ENCODE results near the gene DCP2. TPM values are rescaled to one million over a fixed set of nuclear protein-coding genes. Genes with fewer than 3 reads are reported as not detected.

The DCP2 gene
- 84.7 and 91.3 TPM in 2 replicates for total RNA-seq (2014; rRNA removed; shearing (Covaris generic))

DNA sequence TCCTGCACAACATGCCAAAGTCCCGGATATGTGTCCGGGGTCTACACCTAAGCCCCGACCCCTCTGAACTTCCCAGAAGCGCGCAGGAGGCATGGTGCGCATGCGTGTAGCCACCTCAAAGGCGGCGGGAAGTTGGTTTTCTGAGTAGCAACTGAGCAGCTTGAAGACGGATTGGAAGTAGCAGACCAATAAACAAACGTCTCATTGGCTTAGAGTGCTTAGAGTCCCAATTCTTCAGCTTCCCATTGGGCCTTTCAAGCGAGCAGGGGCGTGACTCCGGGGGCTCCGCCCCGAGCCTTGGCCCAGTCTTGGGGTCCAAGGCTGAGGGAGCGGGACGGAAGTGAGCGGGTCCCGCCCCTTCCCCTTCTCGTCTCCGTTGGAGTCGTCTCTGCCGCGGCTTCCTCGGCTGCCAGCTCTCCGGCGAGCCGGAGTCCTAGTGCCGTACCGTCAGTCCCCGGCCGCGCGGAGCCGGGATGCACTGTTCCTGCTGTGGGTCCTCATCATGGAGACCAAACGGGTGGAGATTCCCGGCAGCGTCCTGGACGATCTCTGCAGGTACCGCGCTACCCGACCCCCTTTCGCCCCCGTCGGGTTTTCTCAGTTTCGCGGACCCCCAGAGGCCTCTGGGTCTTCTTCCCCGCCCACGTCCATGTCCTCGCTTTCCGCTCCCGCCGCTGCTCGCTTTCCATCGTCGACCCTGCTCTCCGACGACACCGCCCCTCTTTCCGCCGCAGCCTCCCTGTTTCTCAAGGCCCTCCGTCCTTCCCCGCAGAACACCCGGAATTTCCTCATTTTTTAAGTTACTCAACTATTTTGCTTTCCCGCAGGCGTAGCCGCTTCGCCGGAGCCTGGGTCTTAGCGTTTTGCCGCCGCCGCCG is at the start of gene DCP2:
DCP2 (plus strand) TSS at position 367 of the 878 bp plus-strand sequence; CDS start at position 503, 136 bp downstream.
- Histone ChIP-seq H3K27ac (peak within 1 kb of the TSS; percentile 66), H3K4me1 (peaks cover 6% of the 10 kb centered on the region; the same call in 1 of the 2 replicates), H3K4me3 (peak within 1 kb of the TSS; percentile 74), H3K27me3 (no peaks in the 10 kb centered on the region), H3K36me3 (peaks cover 5% of the 10 kb centered on the region), H3K9me3 (replicated peaks) (no peaks in the 10 kb centered on the region)
- DNase-seq: peak; percentile 97 to 99

DNA sequence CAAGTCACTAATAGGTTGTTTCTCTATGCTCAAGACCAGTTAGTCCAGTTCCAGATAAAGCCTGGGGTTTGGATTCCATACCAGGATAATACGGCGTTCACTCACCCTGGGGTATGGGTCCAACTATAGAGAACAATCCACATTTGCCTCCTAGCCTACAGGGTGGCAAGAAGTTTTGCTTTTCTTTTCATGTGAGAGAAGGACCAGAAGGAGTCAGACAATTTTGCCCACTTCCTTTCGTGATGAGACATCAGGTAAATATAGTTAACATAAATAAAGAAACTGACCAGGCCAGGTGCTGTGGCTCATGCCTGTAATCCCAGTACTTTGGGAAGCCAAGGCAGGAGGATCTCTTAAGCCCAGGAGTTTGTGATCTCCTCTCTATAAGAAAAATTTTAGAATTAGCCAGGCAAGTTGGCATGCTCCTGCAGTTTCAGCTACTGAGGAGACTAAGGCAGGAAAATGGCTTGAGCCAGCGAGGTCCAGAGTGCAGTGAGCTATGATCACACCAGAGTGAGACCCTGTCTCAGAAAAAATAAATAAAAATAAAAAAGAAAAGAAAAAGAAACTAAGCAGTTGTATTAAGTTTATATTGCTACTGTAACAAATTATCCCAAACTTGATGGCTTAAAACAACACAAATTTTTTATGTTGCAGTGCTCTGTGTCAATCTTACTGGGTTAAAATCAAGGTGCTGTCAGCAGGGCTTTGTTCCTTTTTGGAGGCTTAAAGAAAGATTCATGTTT is 47.1 kb upstream of the DCP2 start:
- Histone ChIP-seq H3K36me3 (no peaks in the 10 kb centered on the region), H3K4me3 (no peak overlapping the region), H3K9me3 (replicated peaks) (no peaks in the 10 kb centered on the region), H3K27me3 (no peaks in the 10 kb centered on the region), H3K4me1 (no peaks in the 10 kb centered on the region), H3K27ac (no peak overlapping the region)
- DNase-seq: no peak

DNA sequence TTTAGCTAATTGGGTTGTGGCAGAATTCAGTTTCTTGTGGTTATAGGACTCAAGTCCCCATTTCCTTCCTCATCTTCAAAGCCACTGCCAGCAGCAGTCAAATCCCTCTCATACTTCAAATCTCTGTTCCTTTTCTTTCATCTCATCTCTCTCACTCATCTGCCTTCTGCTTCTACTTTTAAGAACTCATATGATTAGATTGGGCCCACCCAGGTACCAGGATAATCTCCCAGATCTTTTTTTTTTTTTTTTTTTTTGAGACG is 46.6 kb upstream of the DCP2 start:
- Histone ChIP-seq H3K36me3 (no peaks in the 10 kb centered on the region), H3K4me1 (no peaks in the 10 kb centered on the region), H3K9me3 (replicated peaks) (no peaks in the 10 kb centered on the region), H3K4me3 (no peak overlapping the region), H3K27me3 (no peaks in the 10 kb centered on the region), H3K27ac (no peak overlapping the region)
- no peak for DNase-seq

DNA sequence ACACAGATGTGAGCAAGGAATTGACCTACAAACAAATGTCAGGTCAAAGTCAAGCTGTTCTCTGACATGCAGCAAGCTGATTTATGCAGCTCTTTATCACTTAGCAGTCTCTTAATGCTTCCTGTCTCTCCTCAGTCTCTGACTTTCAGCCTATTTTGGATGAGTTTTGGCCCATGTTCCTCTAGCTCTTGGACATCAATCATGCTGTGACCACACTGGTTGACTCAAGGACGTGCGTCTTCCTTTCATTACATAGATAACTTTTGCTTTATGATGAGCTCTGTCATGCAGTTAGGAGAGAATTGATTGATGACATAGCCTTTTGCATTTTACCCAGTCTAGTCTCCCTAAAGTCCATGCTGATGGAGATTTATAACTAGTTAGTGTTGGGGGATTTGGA is 45.1 kb upstream of the DCP2 start:
- Histone ChIP-seq H3K4me3 (no peak overlapping the region), H3K4me1 (no peaks in the 10 kb centered on the region), H3K36me3 (no peaks in the 10 kb centered on the region), H3K27ac (no peak overlapping the region), H3K9me3 (replicated peaks) (no peaks in the 10 kb centered on the region), H3K27me3 (no peaks in the 10 kb centered on the region)
- no peak for DNase-seq

DNA sequence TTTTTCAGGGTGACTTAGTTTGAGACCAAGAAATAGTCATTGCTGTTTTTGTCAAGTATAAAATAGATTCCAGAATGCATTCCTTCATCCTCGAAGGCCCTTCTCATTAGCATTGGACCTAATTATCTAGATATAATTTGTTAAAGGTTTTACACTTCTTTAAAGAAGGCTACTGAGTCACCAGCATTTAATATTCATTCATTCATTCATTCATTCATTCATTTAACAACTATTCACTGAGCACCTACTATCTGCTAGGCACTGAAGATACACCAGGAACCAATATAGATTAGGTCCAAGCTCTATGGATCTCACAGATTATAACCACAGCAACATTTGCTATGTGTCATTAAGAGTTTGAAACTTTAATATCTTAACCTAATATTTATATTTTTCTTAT is 43.5 kb upstream of the DCP2 start:
- Histone ChIP-seq H3K9me3 (replicated peaks) (no peaks in the 10 kb centered on the region), H3K27me3 (no peaks in the 10 kb centered on the region), H3K4me3 (no peak overlapping the region), H3K27ac (no peak overlapping the region), H3K4me1 (no peaks in the 10 kb centered on the region), H3K36me3 (no peaks in the 10 kb centered on the region)
- no peak for DNase-seq

DNA sequence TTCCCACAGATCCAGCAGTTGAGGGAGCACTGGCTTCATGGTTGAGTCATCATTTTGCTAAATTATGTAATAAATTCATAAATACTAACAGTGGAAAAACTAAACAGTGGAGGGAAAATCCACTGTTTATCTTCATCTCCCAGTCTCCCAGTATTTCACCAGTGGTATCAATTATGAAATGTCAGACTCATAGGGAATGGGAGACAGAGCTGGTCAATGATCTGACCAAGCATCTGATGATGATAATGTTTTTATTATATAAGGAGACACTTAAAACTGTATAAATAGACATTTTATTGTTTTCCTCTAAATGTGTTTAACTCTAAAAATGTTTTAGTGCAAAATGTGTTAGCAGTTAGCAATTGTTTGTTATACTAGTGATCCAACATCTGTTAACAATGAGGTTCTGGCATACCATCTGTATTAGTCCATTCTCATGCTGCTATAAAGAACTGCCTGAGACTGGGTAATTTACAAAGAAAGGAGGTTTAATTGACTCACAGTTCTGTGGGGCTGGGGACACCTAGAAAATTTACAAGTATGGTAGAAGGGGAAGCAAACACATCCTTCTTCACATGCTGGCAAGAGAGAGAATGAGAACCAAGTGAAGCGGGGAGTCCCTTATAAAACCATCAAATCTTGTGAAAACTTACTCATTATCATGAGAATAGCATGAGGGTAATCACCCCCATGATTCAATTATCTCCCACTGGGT is 42.8 kb upstream of the DCP2 start:
- no peaks in the 10 kb centered on the region for H3K4me1 ChIP-seq
- no peaks in the 10 kb centered on the region for H3K9me3 ChIP-seq (replicated peaks)
- H3K27me3 ChIP-seq: no peaks in the 10 kb centered on the region
- no peaks in the 10 kb centered on the region for H3K36me3 ChIP-seq
- H3K4me3 ChIP-seq: no peak overlapping the region
- no peak for DNase-seq
- H3K27ac ChIP-seq: no peak overlapping the region

DNA sequence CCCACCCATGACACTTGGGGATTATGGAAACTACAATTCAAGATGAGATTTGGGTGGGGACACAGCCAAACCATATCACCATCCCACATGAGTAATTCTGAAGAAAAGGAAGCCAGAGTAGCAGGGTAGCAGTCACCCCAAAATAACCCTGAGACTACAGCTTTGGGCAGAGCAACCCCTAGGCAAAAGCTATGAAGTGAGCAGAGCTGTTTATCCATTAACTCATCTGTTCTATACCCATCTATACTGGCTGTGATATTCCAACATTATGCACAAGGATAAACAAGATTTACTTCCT is 42.3 kb upstream of the DCP2 start:
- Histone ChIP-seq H3K4me3 (no peak overlapping the region), H3K9me3 (replicated peaks) (no peaks in the 10 kb centered on the region), H3K36me3 (no peaks in the 10 kb centered on the region), H3K4me1 (no peaks in the 10 kb centered on the region), H3K27me3 (no peaks in the 10 kb centered on the region), H3K27ac (no peak overlapping the region)
- DNase-seq: no peak

DNA sequence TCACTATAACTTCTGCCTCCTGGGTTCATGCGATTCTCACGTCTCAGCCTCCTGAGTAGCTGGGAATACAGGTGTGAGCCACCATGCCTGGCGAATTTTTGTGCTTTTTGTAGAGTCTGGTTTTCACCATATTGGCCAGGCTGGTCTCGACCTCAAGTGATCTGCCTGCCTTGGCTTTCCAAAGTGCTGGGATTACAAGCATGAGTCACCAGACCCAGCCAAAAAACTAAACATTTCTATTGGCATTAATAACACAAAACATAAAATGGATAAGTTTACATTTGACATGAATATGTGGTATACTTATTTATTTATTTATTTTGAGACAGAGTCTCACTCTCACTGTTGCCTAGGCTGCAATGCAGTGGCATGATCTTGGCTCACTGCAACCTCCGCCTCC is 40.9 kb upstream of the DCP2 start:
- no peak overlapping the region for H3K27ac ChIP-seq
- no peak overlapping the region for H3K4me3 ChIP-seq
- H3K27me3 ChIP-seq: no peaks in the 10 kb centered on the region
- no peak for DNase-seq
- H3K9me3 ChIP-seq (replicated peaks): no peaks in the 10 kb centered on the region
- H3K4me1 ChIP-seq: no peaks in the 10 kb centered on the region
- H3K36me3 ChIP-seq: no peaks in the 10 kb centered on the region

DNA sequence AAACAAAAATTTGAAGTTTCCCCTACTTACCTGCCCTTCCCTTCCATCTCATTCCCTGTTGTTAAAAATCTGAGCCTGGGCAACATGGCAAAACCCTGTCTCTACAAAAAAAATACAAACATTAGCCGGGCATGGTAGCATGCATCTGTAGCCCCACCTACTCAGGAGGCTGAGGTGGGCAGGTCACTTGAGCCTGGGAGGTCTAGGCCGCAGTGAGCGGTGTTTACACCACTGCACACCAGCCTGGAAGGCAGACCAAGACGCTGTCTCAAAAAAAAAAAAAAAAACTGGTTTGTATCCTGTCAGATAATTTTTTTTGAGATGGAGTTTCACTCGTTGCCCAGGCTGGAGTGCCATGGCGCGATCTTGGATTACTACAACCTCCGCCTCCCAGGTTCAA is 38.3 kb upstream of the DCP2 start:
- H3K27me3 ChIP-seq: no peaks in the 10 kb centered on the region
- no peaks in the 10 kb centered on the region for H3K9me3 ChIP-seq (replicated peaks)
- DNase-seq: no peak
- no peaks in the 10 kb centered on the region for H3K36me3 ChIP-seq
- H3K4me1 ChIP-seq: no peaks in the 10 kb centered on the region
- H3K4me3 ChIP-seq: no peak overlapping the region
- no peak overlapping the region for H3K27ac ChIP-seq

DNA sequence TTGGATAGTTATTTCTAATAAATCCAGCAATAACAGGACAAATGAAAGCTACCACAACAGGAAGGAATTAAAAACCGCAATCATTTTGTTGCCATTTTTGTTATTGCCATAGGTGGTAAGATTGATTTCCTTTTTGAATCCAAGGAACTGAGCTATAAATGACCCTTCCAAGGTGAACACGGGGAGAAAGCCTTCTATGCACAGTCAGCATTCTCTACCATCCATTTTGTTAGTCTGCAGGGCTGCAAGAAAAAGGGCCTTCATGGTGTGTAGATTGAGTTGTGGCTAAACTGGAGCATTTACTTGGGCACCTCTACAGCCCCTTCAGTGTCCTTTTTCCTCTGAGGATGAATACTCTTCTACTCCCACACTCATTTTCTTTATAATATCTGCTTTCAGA is 35.9 kb upstream of the DCP2 start:
- Histone ChIP-seq H3K27ac (no peak overlapping the region), H3K9me3 (replicated peaks) (no peaks in the 10 kb centered on the region), H3K36me3 (no peaks in the 10 kb centered on the region), H3K27me3 (no peaks in the 10 kb centered on the region), H3K4me3 (no peak overlapping the region), H3K4me1 (no peaks in the 10 kb centered on the region)
- no peak for DNase-seq

DNA sequence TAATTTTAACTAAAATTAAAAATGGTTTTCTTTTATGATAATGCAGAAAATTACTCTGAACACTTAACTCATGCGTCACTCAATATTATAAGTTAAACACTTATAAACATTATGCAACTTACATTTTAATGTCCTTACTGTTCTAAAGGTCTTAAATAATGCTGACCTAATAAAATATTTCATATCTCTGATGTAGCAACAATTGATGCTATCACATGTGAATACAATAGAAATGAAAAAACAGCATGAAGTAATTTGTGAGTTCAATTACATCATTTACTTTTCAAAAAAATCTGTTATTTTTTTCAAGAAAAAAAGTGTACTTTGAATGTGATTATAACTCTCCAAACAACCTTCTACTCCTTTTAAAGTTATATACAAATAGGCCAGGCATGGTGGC is 28.1 kb upstream of the DCP2 start:
- no peaks in the 10 kb centered on the region for H3K9me3 ChIP-seq (replicated peaks)
- no peak for DNase-seq

DNA sequence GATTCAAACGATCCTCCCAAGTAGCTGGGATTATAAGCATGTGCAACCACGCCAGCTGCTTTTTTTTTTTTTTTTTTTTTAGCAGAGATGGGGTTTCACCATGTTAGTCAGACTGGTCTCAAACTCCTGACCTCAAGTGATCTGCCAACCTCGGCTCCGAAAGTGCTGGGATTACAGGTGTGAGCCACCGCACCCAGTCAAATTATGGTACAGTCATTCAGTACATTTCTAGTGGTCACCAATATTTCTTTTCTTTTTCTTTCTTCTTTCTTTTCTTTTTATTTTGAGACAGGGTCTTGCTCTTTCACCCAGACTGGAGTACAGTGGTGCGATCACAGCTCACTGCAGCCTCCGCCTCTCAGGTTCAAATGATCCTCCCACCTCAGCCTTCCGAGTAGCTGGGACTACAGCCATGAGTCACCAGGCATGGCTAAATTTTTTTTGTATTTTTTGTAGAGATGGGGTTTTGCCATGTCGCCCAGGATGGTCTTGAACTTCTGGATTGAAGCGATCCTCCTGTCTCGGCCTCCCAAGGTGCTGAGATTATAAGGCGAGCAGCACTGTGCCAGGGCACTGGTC is 25.4 kb upstream of the DCP2 start:
- H3K36me3 ChIP-seq: no peaks in the 10 kb centered on the region
- no peaks in the 10 kb centered on the region for H3K9me3 ChIP-seq (replicated peaks)
- DNase-seq: no peak

More for the DNA sequence above, 28.1 kb upstream of the DCP2 start:
- H3K27ac ChIP-seq: no peak overlapping the region
- H3K36me3 ChIP-seq: no peaks in the 10 kb centered on the region
- no peaks in the 10 kb centered on the region for H3K4me1 ChIP-seq
- H3K27me3 ChIP-seq: no peaks in the 10 kb centered on the region
- H3K4me3 ChIP-seq: no peak overlapping the region

DNA sequence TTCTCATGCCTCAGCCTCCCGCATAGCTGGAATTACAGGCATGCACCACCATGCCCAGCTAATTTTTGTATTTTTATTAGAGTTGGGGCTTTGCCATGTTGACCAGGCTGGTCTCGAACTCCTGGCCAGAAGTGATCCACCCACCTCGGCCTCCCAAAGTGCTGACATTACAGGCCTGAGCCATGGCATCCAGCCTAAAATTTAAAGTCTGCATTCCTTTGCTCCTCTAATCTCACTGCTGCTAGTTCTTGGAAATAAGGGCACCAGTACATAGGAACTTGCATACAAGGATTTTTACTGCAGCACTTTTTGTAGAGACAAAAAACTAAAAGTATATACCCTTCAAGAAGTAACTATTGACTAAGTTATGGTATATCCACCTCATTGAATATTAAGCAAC is 20.0 kb upstream of the DCP2 start:
- no peaks in the 10 kb centered on the region for H3K36me3 ChIP-seq
- peaks cover 19% of the 10 kb centered on the region for H3K4me1 ChIP-seq
- no peaks in the 10 kb centered on the region for H3K27me3 ChIP-seq
- H3K9me3 ChIP-seq (replicated peaks): no peaks in the 10 kb centered on the region
- H3K4me3 ChIP-seq: no peak overlapping the region
- no peak overlapping the region for H3K27ac ChIP-seq
- DNase-seq: no peak

More for the DNA sequence above, 25.4 kb upstream of the DCP2 start:
- Histone ChIP-seq H3K4me3 (no peak overlapping the region), H3K27ac (no peak overlapping the region), H3K27me3 (no peaks in the 10 kb centered on the region), H3K4me1 (no peaks in the 10 kb centered on the region)

DNA sequence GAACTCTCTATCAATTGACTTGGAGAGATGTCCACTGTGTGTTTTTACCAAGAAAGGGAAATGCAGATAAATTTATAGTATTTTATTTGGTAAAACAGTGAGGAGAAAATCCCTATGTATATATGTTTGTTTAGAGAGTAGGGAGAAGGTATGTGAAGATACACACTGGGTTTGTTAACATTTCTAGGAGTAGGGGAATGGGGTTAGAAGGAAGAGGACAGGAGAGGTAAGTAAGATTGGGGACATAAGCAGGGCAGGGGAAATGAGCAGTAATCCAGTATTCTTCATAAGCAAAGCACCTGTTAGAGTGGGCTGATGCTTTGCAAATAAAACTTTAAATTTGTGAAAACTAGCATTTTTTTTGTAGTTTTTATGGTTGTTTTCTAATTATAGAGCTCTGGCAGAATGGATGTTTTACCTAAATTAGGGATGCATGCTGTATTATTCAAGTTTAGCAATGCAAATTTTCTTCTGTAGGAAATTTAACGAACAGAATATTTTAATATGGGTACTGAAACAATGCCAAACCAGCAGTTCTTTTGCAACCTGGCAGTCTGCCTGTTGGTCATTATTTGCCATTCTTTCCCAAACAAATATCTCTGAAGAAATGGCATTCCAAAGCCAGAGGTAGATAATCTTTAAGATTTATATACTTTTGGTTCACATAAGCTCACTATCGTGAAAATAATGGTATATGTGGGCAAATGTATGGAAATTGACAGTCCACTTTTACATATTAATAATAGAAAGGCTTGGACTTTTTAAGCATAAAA is 19.4 kb upstream of the DCP2 start:
- Histone ChIP-seq H3K27ac (no peak overlapping the region), H3K4me3 (no peak overlapping the region), H3K36me3 (no peaks in the 10 kb centered on the region), H3K9me3 (replicated peaks) (no peaks in the 10 kb centered on the region), H3K27me3 (no peaks in the 10 kb centered on the region), H3K4me1 (peaks cover 19% of the 10 kb centered on the region)
- DNase-seq: no peak
